ENCODE measurements around the gene CPZ.

The CPZ gene

GRCh38 chr4:8580321-8581093 lies 12.1 kb upstream of the CPZ start, which contains the start of gene GPR78:
Gene GPR78, plus strand, starts transcription at chr4:8580392. Its CDS starts 591 bp downstream, at chr4:8580983.
- Histone ChIP-seq H3K27me3 (ENCODE audit: insufficient read depth, low read length) (no peaks in the 10 kb centered on the region), H4K8ac (ENCODE audit: low read depth, low read length) (no peak within 1 kb of the TSS), H2AK5ac (ENCODE audit: low read length) (peak within 1 kb of the TSS; percentile 17), H3K18ac (ENCODE audit: low read length) (no peak within 1 kb of the TSS), H3K79me2 (ENCODE audit: control insufficient read depth, insufficient read depth, low read length, poor library complexity) (no peaks in the 10 kb centered on the region), H4K91ac (ENCODE audit: low read depth, low read length) (peak within 1 kb of the TSS; percentile 39), H3K9ac (ENCODE audit: low read length) (no peak within 1 kb of the TSS), H3K79me1 (ENCODE audit: low read length) (peaks cover 10% of the 10 kb centered on the region), H2AFZ (ENCODE audit: insufficient read depth, low read length, poor library complexity) (no peak within 1 kb of the TSS), H2BK5ac (ENCODE audit: low read depth, low read length, poor library complexity) (no peak within 1 kb of the TSS), H3K23ac (ENCODE audit: low read length) (no peak within 1 kb of the TSS), H2BK120ac (ENCODE audit: insufficient read depth, low read length, poor library complexity) (peak within 1 kb of the TSS; percentile 21), H3K4ac (ENCODE audit: low read depth, low read length) (no peak within 1 kb of the TSS), H3K36me3 (ENCODE audit: control insufficient read depth in 1 of 2, insufficient read depth in 2 of 2, low read length in 2 of 2) (peaks cover 0 to 3% of the 10 kb centered on the region in 2 experiments), H3K4me3 (ENCODE audit: low read depth, low read length) (peak within 1 kb of the TSS; percentile 49), H4K12ac (ENCODE audit: low read depth, low read length) (no peak within 1 kb of the TSS), H3K14ac (ENCODE audit: low read length) (peak within 1 kb of the TSS; percentile 3), H3K27ac (ENCODE audit: low read depth, low read length) (peak within 1 kb of the TSS; percentile 17), H3K4me2 (ENCODE audit: low read length) (peak within 1 kb of the TSS; percentile 60), H3K9me3 (ENCODE audit: insufficient read depth, low read depth, low read length) (peaks cover 1% of the 10 kb centered on the region), H3K4me1 (ENCODE audit: control insufficient read depth in 1 of 2, insufficient read depth in 2 of 2, low read length in 2 of 2) (peaks cover 7 to 23% of the 10 kb centered on the region in 2 experiments), H2BK12ac (ENCODE audit: low read length) (peak within 1 kb of the TSS; percentile 2)
- peak; percentile 97 for DNase-seq
- no CpG with 5 or more reads among the region's 63 CpGs for WGBS (ENCODE audit: extremely low coverage, insufficient coverage, insufficient read length)

GRCh38 chr4:8581094-8581861 lies 11.3 kb upstream of the CPZ start:
- Histone ChIP-seq H3K14ac (ENCODE audit: low read length) (no peak overlapping the region), H3K79me2 (ENCODE audit: control insufficient read depth, insufficient read depth, low read length, poor library complexity) (no peaks in the 10 kb centered on the region), H3K79me1 (ENCODE audit: low read length) (peaks cover 10% of the 10 kb centered on the region), H2BK120ac (ENCODE audit: insufficient read depth, low read length, poor library complexity) (no peak overlapping the region), H2BK12ac (ENCODE audit: low read length) (no peak overlapping the region), H3K9ac (ENCODE audit: low read length) (no peak overlapping the region), H3K27me3 (ENCODE audit: insufficient read depth, low read length) (no peaks in the 10 kb centered on the region), H3K23ac (ENCODE audit: low read length) (no peak overlapping the region), H3K4me3 (ENCODE audit: low read depth, low read length) (peak overlapping the region; percentile 49), H3K27ac (ENCODE audit: low read depth, low read length) (no peak overlapping the region), H2BK5ac (ENCODE audit: low read depth, low read length, poor library complexity) (no peak overlapping the region), H3K4me2 (ENCODE audit: low read length) (peak overlapping the region; percentile 60), H4K91ac (ENCODE audit: low read depth, low read length) (no peak overlapping the region), H3K18ac (ENCODE audit: low read length) (no peak overlapping the region), H4K12ac (ENCODE audit: low read depth, low read length) (no peak overlapping the region), H3K4me1 (ENCODE audit: control insufficient read depth in 1 of 2, insufficient read depth in 2 of 2, low read length in 2 of 2) (peaks cover 7 to 23% of the 10 kb centered on the region in 2 experiments), H3K4ac (ENCODE audit: low read depth, low read length) (no peak overlapping the region), H2AFZ (ENCODE audit: insufficient read depth, low read length, poor library complexity) (no peak overlapping the region), H3K9me3 (ENCODE audit: insufficient read depth, low read depth, low read length) (peaks cover 1% of the 10 kb centered on the region), H3K36me3 (ENCODE audit: control insufficient read depth in 1 of 2, insufficient read depth in 2 of 2, low read length in 2 of 2) (peaks cover 0 to 3% of the 10 kb centered on the region in 2 experiments), H4K8ac (ENCODE audit: low read depth, low read length) (no peak overlapping the region), H2AK5ac (ENCODE audit: low read length) (no peak overlapping the region)
- peak in 1 of 2 donors; percentile 50 for DNase-seq
- no CpG with 5 or more reads among the region's 66 CpGs for WGBS (ENCODE audit: extremely low coverage, insufficient coverage, insufficient read length)

GRCh38 chr4:8582016-8582415 lies 10.5 kb upstream of the CPZ start:
- Histone ChIP-seq H3K9me3 (ENCODE audit: insufficient read depth, low read depth, low read length) (peaks cover 1% of the 10 kb centered on the region), H2AK5ac (ENCODE audit: low read length) (no peak overlapping the region), H2BK5ac (ENCODE audit: low read depth, low read length, poor library complexity) (no peak overlapping the region), H3K4me2 (ENCODE audit: low read length) (no peak overlapping the region), H3K79me1 (ENCODE audit: low read length) (peaks cover 10% of the 10 kb centered on the region), H4K8ac (ENCODE audit: low read depth, low read length) (no peak overlapping the region), H2BK12ac (ENCODE audit: low read length) (no peak overlapping the region), H3K14ac (ENCODE audit: low read length) (no peak overlapping the region), H4K12ac (ENCODE audit: low read depth, low read length) (no peak overlapping the region), H3K9ac (ENCODE audit: low read length) (no peak overlapping the region), H3K23ac (ENCODE audit: low read length) (no peak overlapping the region), H3K4ac (ENCODE audit: low read depth, low read length) (no peak overlapping the region), H4K91ac (ENCODE audit: low read depth, low read length) (peak overlapping the region; percentile 3), H2BK120ac (ENCODE audit: insufficient read depth, low read length, poor library complexity) (no peak overlapping the region), H3K27me3 (ENCODE audit: insufficient read depth, low read length) (no peaks in the 10 kb centered on the region), H3K4me3 (ENCODE audit: low read depth, low read length) (no peak overlapping the region), H3K18ac (ENCODE audit: low read length) (no peak overlapping the region), H3K27ac (ENCODE audit: low read depth, low read length) (no peak overlapping the region), H2AFZ (ENCODE audit: insufficient read depth, low read length, poor library complexity) (no peak overlapping the region), H3K36me3 (ENCODE audit: control insufficient read depth in 1 of 2, insufficient read depth in 2 of 2, low read length in 2 of 2) (peaks cover 0 to 3% of the 10 kb centered on the region in 2 experiments), H3K4me1 (ENCODE audit: control insufficient read depth in 1 of 2, insufficient read depth in 2 of 2, low read length in 2 of 2) (peaks cover 7 to 23% of the 10 kb centered on the region in 2 experiments), H3K79me2 (ENCODE audit: control insufficient read depth, insufficient read depth, low read length, poor library complexity) (no peaks in the 10 kb centered on the region)
- DNase-seq = no peak
- WGBS (ENCODE audit: extremely low coverage, insufficient coverage, insufficient read length) = no CpG with 5 or more reads among the region's 2 CpGs

- Histone ChIP-seq H3K36me3 (ENCODE audit: control insufficient read depth in 1 of 2, insufficient read depth in 2 of 2, low read length in 2 of 2) (peaks cover 0 to 3% of the 10 kb centered on the region in 2 experiments), H3K18ac (ENCODE audit: low read length) (peak overlapping the region; percentile 10), H3K79me1 (ENCODE audit: low read length) (peaks cover 10% of the 10 kb centered on the region), H3K4me1 (ENCODE audit: control insufficient read depth in 1 of 2, insufficient read depth in 2 of 2, low read length in 2 of 2) (peaks cover 7 to 23% of the 10 kb centered on the region in 2 experiments), H3K4ac (ENCODE audit: low read depth, low read length) (no peak overlapping the region), H2BK12ac (ENCODE audit: low read length) (no peak overlapping the region), H3K9me3 (ENCODE audit: insufficient read depth, low read depth, low read length) (peaks cover 1% of the 10 kb centered on the region), H3K79me2 (ENCODE audit: control insufficient read depth, insufficient read depth, low read length, poor library complexity) (no peaks in the 10 kb centered on the region), H3K27me3 (ENCODE audit: insufficient read depth, low read length) (no peaks in the 10 kb centered on the region), H3K4me3 (ENCODE audit: low read depth, low read length) (no peak overlapping the region), H3K27ac (ENCODE audit: low read depth, low read length) (peak overlapping the region; percentile 18), H2AK5ac (ENCODE audit: low read length) (no peak overlapping the region), H2BK5ac (ENCODE audit: low read depth, low read length, poor library complexity) (no peak overlapping the region), H4K91ac (ENCODE audit: low read depth, low read length) (peak overlapping the region; percentile 10), H3K14ac (ENCODE audit: low read length) (peak overlapping the region; percentile 1), H4K12ac (ENCODE audit: low read depth, low read length) (no peak overlapping the region), H3K4me2 (ENCODE audit: low read length) (no peak overlapping the region), H3K23ac (ENCODE audit: low read length) (no peak overlapping the region), H3K9ac (ENCODE audit: low read length) (no peak overlapping the region), H2BK120ac (ENCODE audit: insufficient read depth, low read length, poor library complexity) (no peak overlapping the region), H4K8ac (ENCODE audit: low read depth, low read length) (no peak overlapping the region), H2AFZ (ENCODE audit: insufficient read depth, low read length, poor library complexity) (no peak overlapping the region)
- WGBS (ENCODE audit: extremely low coverage, insufficient coverage, insufficient read length) = no CpG with 5 or more reads among the region's 12 CpGs
- DNase-seq = no peak
Observed at GRCh38 chr4:8582436-8582835, 10.1 kb upstream of the CPZ start.

All from trophoblast cell (in vitro differentiated cells and primary cell).